Measurements from ENCODE around the gene ANGEL1.

Gene ANGEL1

GRCh38 chr14:76779221-76780057 is 33.2 kb downstream of the ANGEL1 start:
- H3K4me3 Mint-ChIP-seq, result no peak overlapping the region
- H3K4me1 Mint-ChIP-seq (ENCODE audit: low read depth), result peaks cover 27% of the 10 kb centered on the region
- DNase-seq (ENCODE audit: low spot score), result no peak
- H3K9me3 Mint-ChIP-seq, result no peaks in the 10 kb centered on the region
- no peak overlapping the region for H3K27ac Mint-ChIP-seq
- no peaks in the 10 kb centered on the region for H3K27me3 Mint-ChIP-seq (ENCODE audit: low read depth)
- H3K36me3 Mint-ChIP-seq (ENCODE audit: low read depth), result peaks cover 7% of the 10 kb centered on the region

- no peaks in the 10 kb centered on the region for H3K27me3 Mint-ChIP-seq (ENCODE audit: low read depth)
- H3K4me1 Mint-ChIP-seq (ENCODE audit: low read depth), result peaks cover 26% of the 10 kb centered on the region
- no peaks in the 10 kb centered on the region for H3K9me3 Mint-ChIP-seq
- no peak overlapping the region for H3K27ac Mint-ChIP-seq
- peaks cover 7% of the 10 kb centered on the region for H3K36me3 Mint-ChIP-seq (ENCODE audit: low read depth)
- no peak for DNase-seq (ENCODE audit: low spot score)
- H3K4me3 Mint-ChIP-seq, result no peak overlapping the region
Observed at GRCh38 chr14:76778546-76779215, 34.0 kb downstream of the ANGEL1 start.

GRCh38 chr14:76777721-76778120 is 35.0 kb downstream of the ANGEL1 start:
- no peaks in the 10 kb centered on the region for H3K9me3 Mint-ChIP-seq
- DNase-seq (ENCODE audit: low spot score), result no peak
- no peak overlapping the region for H3K4me3 Mint-ChIP-seq
- H3K27ac Mint-ChIP-seq, result no peak overlapping the region
- no peaks in the 10 kb centered on the region for H3K27me3 Mint-ChIP-seq (ENCODE audit: low read depth)
- H3K36me3 Mint-ChIP-seq (ENCODE audit: low read depth), result peaks cover 7% of the 10 kb centered on the region
- H3K4me1 Mint-ChIP-seq (ENCODE audit: low read depth), result peaks cover 21% of the 10 kb centered on the region

GRCh38 chr14:76776428-76777251 is 36.0 kb downstream of the ANGEL1 start:
- peaks cover 12% of the 10 kb centered on the region for H3K4me1 Mint-ChIP-seq (ENCODE audit: low read depth)
- peaks cover 5% of the 10 kb centered on the region for H3K36me3 Mint-ChIP-seq (ENCODE audit: low read depth)
- H3K27me3 Mint-ChIP-seq (ENCODE audit: low read depth), result no peaks in the 10 kb centered on the region
- H3K4me3 Mint-ChIP-seq, result no peak overlapping the region
- no peak for DNase-seq (ENCODE audit: low spot score)
- H3K27ac Mint-ChIP-seq, result no peak overlapping the region
- H3K9me3 Mint-ChIP-seq, result no peaks in the 10 kb centered on the region

GRCh38 chr14:76775695-76776427 is 36.8 kb downstream of the ANGEL1 start:
- Mint-ChIP-seq H3K4me3 (no peak overlapping the region), H3K27ac (no peak overlapping the region), H3K4me1 (ENCODE audit: low read depth) (peaks cover 8% of the 10 kb centered on the region), H3K9me3 (no peaks in the 10 kb centered on the region), H3K36me3 (ENCODE audit: low read depth) (peaks cover 5% of the 10 kb centered on the region), H3K27me3 (ENCODE audit: low read depth) (no peaks in the 10 kb centered on the region)
- DNase-seq (ENCODE audit: low spot score), result no peak

- H3K36me3 Mint-ChIP-seq (ENCODE audit: low read depth), result peaks cover 2% of the 10 kb centered on the region
- H3K27me3 Mint-ChIP-seq (ENCODE audit: low read depth), result no peaks in the 10 kb centered on the region
- no peak overlapping the region for H3K4me3 Mint-ChIP-seq
- no peak overlapping the region for H3K27ac Mint-ChIP-seq
- no peaks in the 10 kb centered on the region for H3K9me3 Mint-ChIP-seq
- H3K4me1 Mint-ChIP-seq (ENCODE audit: low read depth), result peaks cover 8% of the 10 kb centered on the region
- no peak for DNase-seq (ENCODE audit: low spot score)
Observed at GRCh38 chr14:76774821-76775694, 37.6 kb downstream of the ANGEL1 start.

- DNase-seq (ENCODE audit: low spot score), result no peak
- H3K36me3 Mint-ChIP-seq (ENCODE audit: low read depth), result no peaks in the 10 kb centered on the region
- H3K4me3 Mint-ChIP-seq, result no peak overlapping the region
- H3K27me3 Mint-ChIP-seq (ENCODE audit: low read depth), result no peaks in the 10 kb centered on the region
- H3K9me3 Mint-ChIP-seq, result no peaks in the 10 kb centered on the region
- H3K27ac Mint-ChIP-seq, result no peak overlapping the region
- H3K4me1 Mint-ChIP-seq (ENCODE audit: low read depth), result peaks cover 10% of the 10 kb centered on the region
Observed at GRCh38 chr14:76773956-76774820, 38.5 kb downstream of the ANGEL1 start.

GRCh38 chr14:76773188-76773885 is 39.3 kb downstream of the ANGEL1 start:
- Mint-ChIP-seq H3K9me3 (no peaks in the 10 kb centered on the region), H3K27ac (no peak overlapping the region), H3K4me1 (ENCODE audit: low read depth) (peaks cover 18% of the 10 kb centered on the region), H3K27me3 (ENCODE audit: low read depth) (no peaks in the 10 kb centered on the region), H3K4me3 (no peak overlapping the region), H3K36me3 (ENCODE audit: low read depth) (no peaks in the 10 kb centered on the region)
- DNase-seq (ENCODE audit: low spot score), result peak; percentile 29

GRCh38 chr14:76772300-76773187 is 40.1 kb downstream of the ANGEL1 start:
- no peak overlapping the region for H3K27ac Mint-ChIP-seq

GRCh38 chr14:76771437-76771980 is 41.2 kb downstream of the ANGEL1 start:
- Mint-ChIP-seq H3K27me3 (ENCODE audit: low read depth) (no peaks in the 10 kb centered on the region), H3K27ac (no peak overlapping the region), H3K4me3 (no peak overlapping the region), H3K4me1 (ENCODE audit: low read depth) (peaks cover 22% of the 10 kb centered on the region), H3K36me3 (ENCODE audit: low read depth) (no peaks in the 10 kb centered on the region), H3K9me3 (no peaks in the 10 kb centered on the region)
- DNase-seq (ENCODE audit: low spot score), result peak; percentile 2

More at GRCh38 chr14:76772300-76773187, 40.1 kb downstream of the ANGEL1 start:
- Mint-ChIP-seq H3K27me3 (ENCODE audit: low read depth) (no peaks in the 10 kb centered on the region), H3K9me3 (no peaks in the 10 kb centered on the region), H3K4me3 (no peak overlapping the region), H3K36me3 (ENCODE audit: low read depth) (no peaks in the 10 kb centered on the region), H3K4me1 (ENCODE audit: low read depth) (peaks cover 22% of the 10 kb centered on the region)
- no peak for DNase-seq (ENCODE audit: low spot score)

Data from T-helper 2 cell treated with Interferon-gamma antibody and Interleukin-4, amounts not matched to agents 5 μg/mL and 100 μg/mL, for 36 hours (primary cell).